ENCODE data around the gene GPHB5. TPM values are rescaled to one million over a fixed set of nuclear protein-coding genes. Genes with fewer than 3 reads are reported as not detected.
"Not testable (repeated sequence)": the region's sequence is repeated elsewhere in the genome, so short reads cannot be mapped to it uniquely, and the experiment has no call there.

Gene GPHB5
- total RNA-seq, 1 experiment from 2014 or later = not detected

DNA sequence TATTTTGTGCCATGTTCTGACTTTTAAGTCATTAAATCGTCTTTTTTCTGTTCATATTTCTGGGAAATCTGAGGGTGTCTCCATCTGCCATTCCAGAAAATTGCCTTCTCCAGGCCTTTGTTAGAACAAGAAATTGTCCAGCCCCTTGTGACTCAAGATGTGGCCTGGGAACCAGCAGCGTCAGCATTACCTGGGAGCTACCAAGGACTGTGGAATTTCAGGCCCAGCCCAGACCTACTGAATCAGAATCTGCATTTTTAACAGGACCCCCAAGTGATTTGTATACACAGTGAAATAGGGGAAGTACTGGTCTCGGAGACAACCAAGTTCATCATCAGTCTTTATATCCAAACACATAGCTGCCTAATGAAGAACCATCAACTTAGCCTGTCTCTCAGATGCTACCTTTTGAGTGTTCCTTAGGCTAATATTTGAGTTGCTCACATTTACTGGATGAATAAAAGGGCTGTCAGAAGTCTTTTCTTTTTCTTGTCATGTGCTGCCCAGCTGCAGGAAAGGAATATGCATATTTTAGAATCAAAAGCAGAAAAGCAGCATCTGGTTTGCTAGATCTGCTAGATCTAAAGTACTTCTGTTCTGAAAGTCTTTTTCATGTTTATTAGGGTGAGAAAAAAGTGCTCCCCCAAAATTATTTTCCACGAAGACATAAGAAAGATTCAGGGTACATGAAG is 21.2 kb downstream of the GPHB5 start:
- in situ Hi-C loops (cut with HindIII; ENCODE audit: low sequenced_read_pairs) = no loop called here
- no peak for DNase-seq (ENCODE audit: low spot score)

DNA sequence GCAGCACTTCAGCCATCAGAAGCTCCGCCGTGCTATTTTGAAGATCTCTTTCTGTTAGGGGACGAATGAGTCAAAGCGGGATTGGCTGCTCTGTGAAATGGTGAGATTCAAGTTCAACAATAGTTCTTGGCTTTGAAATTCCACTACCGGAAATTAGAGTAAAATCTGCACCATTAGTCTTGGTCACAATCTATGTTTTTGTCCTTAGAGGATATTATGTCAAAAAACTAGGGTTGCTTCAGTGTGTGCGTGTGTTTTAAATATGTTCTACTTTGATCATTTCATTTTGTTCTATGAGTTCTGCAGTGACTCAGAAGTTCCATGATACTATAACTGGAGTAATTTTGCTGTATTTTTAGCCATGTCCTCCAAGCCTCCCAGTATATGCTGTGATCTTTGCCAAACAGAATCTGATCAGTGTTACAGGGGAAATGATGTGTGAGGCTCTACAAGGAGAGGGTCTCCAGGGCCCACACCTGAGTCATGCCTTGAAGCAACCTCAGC is 22.6 kb downstream of the GPHB5 start:
- DNase-seq (ENCODE audit: low spot score) = no peak
- in situ Hi-C loops (cut with HindIII; ENCODE audit: low sequenced_read_pairs) = no loop called here

DNA sequence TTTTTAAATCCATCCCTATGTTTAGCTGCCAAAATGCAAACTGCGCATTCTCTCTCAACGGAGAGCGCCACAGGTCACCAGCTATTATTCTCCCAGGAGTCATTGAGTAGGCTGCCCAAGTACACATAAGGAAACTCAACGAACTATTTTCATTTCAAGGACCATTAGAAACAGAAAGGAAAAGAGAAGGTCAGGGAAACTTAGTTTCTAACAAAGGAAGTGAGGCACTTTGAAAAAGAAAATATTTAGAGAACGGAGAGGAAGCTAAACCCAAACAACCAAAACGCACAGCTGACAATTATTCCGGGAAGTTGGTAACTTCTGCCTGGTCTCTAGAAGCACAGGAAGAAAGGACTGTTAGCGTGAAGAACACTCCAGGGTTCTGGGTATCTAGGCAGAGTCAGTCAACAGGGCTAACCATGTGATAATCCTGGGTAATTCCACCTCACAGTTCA is 23.5 kb downstream of the GPHB5 start:
- in situ Hi-C loops (cut with HindIII; ENCODE audit: low sequenced_read_pairs) = no loop called here
- DNase-seq (ENCODE audit: low spot score) = no peak

DNA sequence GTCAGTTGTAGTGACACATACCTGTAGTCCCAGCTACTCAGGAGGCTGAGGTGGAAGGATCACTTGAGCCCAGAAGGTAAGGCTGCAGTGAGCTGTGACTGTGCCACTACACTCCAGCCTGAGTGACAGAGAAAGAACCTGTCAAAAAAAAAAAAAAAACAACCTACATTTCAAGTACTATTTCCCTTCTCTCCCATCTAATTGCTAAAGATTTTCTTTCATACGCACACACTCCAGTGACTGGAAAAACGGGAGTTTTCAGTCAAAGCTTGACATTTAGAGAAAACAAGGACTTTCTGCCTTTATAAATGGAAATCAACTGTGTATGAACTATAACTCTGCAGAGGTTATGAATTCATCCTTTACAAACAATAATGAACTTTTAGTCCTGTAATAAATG is 25.9 kb downstream of the GPHB5 start:
- no peak for DNase-seq (ENCODE audit: low spot score)
- in situ Hi-C loops (cut with HindIII; ENCODE audit: low sequenced_read_pairs) = no loop called here

DNA sequence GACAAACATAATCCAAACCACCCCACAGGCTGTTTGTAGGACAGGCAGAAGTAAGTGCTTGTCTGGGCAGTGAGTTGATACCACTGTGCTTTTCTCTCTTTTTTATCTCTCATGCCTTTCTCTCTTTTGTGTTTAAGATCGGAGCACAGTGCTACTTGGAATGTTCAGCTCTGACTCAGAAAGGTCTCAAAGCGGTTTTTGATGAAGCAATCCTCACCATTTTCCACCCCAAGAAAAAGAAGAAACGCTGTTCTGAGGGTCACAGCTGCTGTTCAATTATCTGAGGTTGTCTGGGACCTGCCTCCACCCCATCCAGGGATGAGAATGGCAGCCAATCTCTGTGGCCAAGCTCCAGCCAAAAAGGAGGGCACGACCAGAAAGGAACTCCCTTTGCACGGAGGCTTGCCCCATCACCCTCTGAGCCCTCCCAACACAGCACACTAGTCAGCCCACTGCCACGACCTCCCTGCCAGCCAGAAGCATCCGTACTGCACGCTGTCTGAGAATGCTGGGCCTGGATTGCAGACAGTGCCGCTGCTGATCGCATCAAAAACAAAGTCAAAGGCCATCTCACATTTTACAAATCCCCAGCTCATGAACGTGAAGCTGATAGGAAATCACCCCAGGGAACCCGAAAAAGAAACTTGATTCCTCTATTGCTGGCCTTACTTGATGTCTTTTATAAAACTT is 27.8 kb downstream of the GPHB5 start:
- in situ Hi-C loops (cut with HindIII; ENCODE audit: low sequenced_read_pairs) = no loop called here
- DNase-seq (ENCODE audit: low spot score) = no peak

DNA sequence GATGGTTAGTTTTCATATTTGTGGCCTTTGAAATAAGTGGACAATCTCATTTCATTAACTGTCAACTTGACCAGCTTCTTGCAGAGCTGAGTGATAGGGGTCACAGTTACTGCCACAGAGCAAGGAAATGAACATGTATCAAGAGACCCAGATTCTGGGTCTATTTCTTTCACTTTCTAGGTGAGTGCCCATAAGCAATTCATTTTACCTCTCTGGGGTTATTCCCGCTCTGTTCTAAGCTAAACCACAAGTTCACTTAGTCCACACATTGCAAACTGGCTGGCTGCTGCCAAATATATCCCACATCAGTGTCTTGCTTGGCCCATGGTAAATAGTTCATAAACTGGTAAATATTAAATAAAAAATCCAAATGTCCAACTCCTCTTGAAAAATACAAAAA is 29.9 kb downstream of the GPHB5 start:
- in situ Hi-C loops (cut with HindIII; ENCODE audit: low sequenced_read_pairs) = no loop called here
- DNase-seq (ENCODE audit: low spot score) = no peak

DNA sequence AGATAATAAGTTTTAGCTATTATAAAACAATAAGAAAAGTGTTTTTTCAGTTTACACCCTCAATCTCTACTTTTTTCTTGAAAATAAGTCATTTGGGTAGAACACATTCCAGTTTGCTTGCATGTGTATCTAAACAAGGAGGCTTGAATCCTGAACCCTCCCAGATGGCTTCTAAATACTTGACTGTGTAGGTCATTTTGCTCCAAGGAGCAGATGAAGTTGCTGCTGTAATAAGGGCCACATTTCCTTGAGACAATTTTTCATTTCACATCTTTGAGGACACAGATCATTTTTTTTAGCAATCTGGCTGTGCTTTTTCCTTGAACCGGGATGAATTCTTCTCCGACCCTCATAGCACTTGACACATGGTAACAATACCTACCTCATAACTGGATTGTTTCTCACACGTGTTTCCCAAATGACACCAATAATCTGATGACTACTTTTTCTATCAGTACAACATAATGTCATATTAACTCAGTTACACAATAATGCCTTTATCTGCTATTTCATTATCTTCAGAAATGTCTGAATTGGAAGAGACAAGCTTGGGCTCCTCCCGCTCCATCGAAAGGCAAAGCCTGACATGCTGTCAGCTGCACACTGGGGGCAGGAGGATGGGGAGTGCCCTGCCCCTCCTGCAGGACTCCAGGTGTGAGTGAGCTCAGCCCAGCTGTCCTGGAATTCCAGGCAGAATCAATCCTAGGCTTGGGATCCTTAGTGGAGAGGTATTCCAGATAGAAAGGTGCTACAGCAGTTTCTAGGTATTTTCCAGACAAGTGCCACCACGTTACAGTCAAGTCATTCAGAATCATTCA is 30.9 kb downstream of the GPHB5 start:
- no peak for DNase-seq (ENCODE audit: low spot score)
- in situ Hi-C loops (cut with HindIII; ENCODE audit: low sequenced_read_pairs) = no loop called here

DNA sequence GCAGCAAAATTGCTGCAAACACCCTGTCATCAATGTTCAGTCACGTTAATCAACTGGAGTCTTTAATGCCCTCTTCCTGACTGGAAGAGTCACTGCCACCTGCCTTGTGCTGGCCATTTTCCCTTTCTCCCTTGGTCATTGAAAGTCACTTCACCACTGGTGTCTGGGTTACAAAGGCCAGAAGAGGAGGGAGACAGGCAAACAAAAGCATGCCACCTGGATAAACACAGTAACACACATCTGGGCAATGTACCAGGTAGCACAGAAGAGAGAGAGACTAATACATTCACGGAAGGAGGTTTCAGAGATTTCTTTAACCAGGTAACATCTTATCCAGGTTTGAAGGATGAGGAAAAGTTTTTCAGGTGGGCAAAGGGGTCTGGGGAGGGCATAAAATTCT is 32.7 kb downstream of the GPHB5 start:
- no peak for DNase-seq (ENCODE audit: low spot score)
- in situ Hi-C loops (cut with HindIII; ENCODE audit: low sequenced_read_pairs) = no loop called here

DNA sequence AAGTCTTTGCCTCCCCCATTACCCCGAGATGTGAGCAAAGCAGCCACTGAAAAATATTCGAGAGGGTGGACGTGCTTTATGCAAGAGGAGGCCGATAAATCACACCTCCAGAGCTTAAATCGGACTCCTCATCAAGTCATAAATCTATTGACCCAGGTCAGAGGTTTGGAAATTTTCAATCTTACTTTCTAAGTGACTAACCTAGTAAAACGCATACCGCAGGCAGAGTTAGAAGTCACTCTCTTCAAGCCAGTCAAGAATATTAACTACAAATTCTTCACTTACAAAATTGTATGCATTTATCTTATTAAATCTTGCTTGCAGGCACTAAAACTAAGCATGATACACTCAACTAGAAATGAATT is 34.9 kb downstream of the GPHB5 start:
- no peak for DNase-seq (ENCODE audit: low spot score)
- in situ Hi-C loops (cut with HindIII; ENCODE audit: low sequenced_read_pairs) = no loop called here

DNA sequence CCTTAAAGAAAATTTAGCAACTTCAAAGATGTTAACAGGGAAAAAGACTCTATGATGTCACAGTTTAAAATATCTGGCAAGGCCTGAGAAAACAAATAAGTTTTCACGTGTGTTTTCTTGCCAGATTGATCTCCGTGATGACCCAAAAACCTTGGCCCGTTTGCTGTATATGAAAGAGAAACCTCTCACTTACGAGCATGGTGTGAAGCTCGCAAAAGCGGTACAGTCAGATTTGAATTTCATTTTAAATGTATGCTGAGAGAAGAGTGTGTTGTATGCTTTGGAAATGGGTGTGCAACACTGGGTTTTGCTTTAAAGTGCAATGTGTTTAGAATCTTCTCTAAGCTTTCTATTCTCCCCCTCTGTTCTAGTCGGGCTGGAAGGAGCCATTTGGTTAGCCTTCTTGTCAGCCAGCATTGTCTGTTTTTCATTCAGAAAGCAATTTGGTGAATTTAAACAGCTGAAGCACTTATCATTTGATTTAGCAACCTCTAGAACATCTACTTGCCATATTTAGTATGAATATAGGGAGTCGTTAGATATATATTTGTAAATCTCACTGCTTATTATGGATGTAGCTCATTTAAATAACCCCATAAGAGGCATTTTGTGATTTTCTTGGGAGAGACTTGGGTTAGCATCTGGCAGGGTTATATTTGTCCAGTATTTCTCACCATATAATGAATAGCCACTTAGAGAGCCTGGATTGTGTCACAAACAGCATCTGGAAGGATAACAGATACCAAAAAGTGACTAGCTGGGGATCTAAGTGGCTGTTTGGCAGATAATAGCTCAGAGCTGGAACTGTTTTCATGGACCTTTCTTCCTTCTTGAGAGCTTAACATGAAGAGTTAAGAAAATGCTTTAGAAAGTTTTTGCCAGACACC is 35.5 kb downstream of the GPHB5 start:
- no peak for DNase-seq (ENCODE audit: low spot score)
- in situ Hi-C loops (cut with HindIII; ENCODE audit: low sequenced_read_pairs) = no loop called here

DNA sequence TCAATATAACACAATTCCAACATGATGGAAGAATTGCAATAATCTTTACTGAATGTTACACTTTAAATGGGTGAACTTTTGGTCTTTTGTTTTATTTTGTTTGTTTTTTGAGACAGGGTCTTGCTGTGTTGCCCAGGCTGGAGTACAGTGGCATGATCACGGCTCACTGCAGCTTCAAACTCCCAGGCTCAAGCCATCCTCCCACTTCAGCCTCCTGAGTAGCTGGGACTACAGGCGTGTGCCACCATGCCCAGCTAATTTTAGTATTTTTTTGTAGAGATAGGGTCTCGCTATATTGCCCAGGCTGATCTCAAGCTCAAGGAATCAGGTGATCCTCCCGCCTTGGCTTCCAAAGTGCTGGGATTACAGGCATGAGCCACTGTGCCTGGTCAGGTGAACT is 38.8 kb downstream of the GPHB5 start:
- in situ Hi-C loops (cut with HindIII; ENCODE audit: low sequenced_read_pairs) = not testable (repeated sequence)

DNA sequence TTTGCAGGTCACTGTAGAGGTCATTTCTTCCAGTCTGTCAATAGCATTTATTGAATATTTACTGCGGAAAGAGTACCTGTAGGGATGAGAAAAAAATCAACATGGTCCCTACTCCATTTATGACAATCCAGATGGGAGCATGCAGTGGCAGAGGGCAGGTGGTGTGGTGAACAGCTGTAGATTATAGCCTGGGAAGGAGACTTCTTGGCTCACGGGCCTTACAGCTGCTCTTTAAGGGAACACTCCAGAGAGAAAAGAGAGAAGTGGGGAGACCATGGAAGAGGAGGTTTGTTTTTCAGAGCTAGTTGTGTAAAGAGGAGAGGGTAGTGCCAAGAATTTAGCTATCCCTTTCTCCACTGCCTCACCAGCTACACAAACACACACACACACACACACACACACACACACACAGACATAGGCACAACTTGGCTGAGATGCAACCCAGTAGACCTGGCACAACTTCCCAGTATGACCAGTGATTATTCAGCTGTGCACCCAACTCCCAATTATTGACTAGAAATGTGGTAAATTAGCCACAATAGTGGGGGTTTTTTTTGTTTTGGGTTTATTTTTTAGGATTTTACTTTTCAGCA is 41.0 kb downstream of the GPHB5 start:
- in situ Hi-C loops (cut with HindIII; ENCODE audit: low sequenced_read_pairs) = no loop called here

More for the DNA sequence above, 38.8 kb downstream of the GPHB5 start:
- DNase-seq (ENCODE audit: low spot score) = not testable (repeated sequence)

DNA sequence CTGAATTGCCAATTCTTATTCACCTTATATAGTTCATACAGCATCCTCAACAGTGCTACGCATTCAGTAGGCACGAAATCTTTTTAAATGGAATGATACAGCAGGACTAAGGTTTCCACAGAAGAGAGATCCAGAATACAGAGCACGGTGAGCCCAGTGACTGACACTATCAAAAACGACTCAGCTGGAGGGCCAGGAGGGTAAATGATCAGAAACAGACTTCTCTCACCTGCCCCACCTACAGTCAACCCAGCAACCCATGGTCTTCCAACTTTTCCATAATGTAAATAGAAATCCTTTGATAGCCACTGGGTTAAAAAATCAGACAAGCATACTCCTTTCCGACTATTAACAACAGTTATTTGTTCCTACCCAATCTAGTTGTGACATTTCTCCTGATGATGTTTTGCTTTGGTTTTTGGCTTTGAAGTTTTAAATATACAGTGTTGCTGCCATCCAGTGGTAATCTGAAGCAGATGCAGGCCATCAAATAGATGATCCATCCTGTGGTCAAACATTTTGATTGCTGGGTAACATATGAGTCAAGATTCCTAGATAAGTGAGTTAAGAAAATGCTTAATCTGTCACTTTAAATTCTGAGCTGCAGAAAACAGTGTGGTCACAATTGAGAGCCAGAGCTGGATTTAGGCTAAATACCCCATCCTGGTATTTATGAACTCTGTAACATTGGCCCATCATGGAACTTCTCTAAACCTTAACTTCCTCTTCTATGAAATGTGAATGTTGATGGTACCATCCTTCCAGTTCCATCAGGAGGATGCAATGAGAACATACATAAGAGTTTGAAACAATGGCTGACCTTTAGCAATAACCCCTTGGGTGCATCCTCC is 42.0 kb downstream of the GPHB5 start:
- in situ Hi-C loops (cut with HindIII; ENCODE audit: low sequenced_read_pairs) = no loop called here

More for the DNA sequence above, 41.0 kb downstream of the GPHB5 start:
- no peak for DNase-seq (ENCODE audit: low spot score)

DNA sequence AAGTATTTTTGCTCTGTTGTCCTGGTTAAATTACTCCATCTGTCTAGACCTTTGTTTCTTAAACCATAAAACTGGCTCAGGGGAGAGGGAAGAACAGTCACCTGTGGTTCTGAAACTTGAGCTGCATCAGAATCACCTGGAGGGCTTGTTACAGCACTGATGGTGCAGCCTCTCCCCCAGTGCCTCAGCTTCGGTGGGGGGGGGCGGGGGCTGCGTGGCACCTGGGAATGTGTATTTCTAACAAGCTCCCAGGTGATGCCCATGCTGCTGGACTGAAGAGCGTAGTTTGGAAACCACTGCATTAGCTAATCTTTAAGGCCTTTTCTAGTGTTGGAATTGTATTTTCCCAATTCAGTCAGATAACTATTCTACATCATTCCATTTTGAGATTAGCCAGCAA is 42.7 kb downstream of the GPHB5 start:
- in situ Hi-C loops (cut with HindIII; ENCODE audit: low sequenced_read_pairs) = no loop called here
- no peak for DNase-seq (ENCODE audit: low spot score)

More for the DNA sequence above, 42.0 kb downstream of the GPHB5 start:
- DNase-seq (ENCODE audit: low spot score) = peak; percentile 70

DNA sequence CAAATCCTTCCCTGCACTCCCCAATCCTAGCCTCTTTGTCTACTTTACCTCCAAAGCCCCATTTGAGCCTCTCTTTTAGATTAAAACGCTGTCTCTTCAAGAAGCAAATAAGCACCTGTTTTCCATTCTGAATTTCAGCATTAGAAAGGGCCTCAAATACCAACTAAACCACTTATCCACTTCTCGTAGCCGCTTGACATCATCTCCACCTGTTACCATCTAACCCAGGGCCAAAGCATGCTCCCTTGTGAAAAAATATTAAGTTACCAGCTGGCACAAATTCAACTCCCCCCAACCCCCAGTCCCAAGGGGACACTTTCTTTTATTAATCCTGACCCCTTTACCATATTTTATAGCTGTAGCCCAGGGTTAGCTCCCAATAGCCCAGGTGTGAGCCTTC is 43.1 kb downstream of the GPHB5 start:
- DNase-seq (ENCODE audit: low spot score) = no peak
- in situ Hi-C loops (cut with HindIII; ENCODE audit: low sequenced_read_pairs) = no loop called here

DNA sequence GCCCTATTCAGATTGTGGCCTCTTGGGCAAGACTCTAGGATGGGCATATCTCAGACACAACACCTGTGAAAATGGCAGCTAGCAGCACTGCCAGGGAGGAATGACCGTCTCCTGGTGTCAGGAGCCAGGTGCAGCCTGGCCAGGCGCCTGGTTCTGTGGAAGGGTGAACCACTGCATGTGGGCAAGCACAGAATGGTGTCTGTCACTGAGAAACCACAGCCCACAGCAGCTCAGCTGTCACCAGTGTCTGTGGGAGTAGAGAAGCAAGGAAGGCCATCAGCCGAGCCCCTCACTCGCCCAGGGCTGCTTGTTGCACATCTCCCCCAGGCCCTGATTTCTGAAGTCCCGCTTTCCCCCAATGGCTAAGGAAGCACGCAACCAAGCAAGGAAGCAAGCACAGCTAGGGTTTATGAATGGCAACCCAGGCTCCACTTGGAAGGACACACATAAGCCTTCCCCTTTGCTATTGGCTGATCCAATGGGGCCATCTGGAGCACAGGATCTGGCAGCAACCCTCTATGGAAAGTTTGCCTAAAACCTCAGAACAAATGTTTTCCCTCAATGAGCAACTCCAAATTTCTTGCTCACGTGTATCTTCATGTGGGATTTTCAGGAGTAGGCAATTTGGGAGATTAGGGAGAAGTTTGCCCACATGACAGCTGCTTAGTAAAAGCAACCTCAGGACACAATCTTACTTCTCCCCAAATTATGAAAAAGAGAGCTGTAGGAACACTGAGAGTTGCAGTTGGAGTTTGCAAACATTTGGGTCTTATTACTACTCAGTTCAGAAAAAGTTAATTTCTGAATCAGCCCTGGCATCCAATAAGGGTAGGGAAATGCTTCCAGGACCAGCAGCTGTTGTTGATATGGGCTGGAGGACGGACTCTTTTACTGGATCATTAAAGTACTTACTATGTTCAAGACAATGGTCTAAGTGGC is 44.7 kb downstream of the GPHB5 start:
- peak; percentile 78 for DNase-seq (ENCODE audit: low spot score)
- in situ Hi-C loops (cut with HindIII; ENCODE audit: low sequenced_read_pairs) = no loop called here

DNA sequence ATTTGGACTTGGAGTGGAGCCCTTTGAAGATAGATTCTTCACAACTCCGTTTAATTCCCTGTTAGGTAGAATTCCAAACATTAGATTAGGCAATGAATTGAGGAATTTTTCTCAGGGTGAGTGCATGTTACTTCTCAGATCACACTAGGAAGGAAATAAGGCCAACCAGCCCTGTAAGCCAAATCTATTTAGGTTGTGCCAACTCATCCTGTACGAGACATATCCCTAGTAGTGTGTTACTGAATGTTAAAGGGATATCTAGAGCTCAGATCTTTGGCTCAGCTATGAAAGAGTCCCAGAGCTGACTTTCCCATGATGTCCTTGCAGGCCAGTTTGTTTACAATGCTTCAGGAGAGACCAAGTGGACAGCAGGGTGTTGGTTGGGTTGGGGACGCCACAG is 45.6 kb downstream of the GPHB5 start:
- no peak for DNase-seq (ENCODE audit: low spot score)
- in situ Hi-C loops (cut with HindIII; ENCODE audit: low sequenced_read_pairs) = no loop called here
